IMR-90 (cell line): ENCODE measurements around the gene MAPKAP1. TPM values are rescaled to one million over a fixed set of nuclear protein-coding genes. Genes with fewer than 3 reads are reported as not detected.
A peak's percentile ranks its signal among the peaks of the same experiment; 100 is the strongest.

Source experiments
- ATAC-seq: fragments of 200-7000 bp; cut with Tn5 transposase; 2 replicates; pipeline ENCODE4 v1.9.1; 2020; ENCODE audit warnings: low read depth, mild to moderate bottlenecking, moderate library complexity
- BruUV-seq: library from RNA; stranded (reverse); fragments of 400-500 nt; replicated peaks from 2 replicates; lab custom pipeline; 2021; lab: Mats Ljungman, UMichigan
- CTCF ChIA-PET: fragments of 300-600 bp; formaldehyde crosslinking; extraction: SDS; loops from one replicate; lab custom pipeline; 2021; ENCODE audit warnings: antibody characterized with exemption; lab: Yijun Ruan, JAX
- POLR2A ChIA-PET: fragments of 300-600 bp; sonication (Branson Sonifier 250); formaldehyde crosslinking; loops from one replicate; lab custom pipeline; 2022; ENCODE audit warnings: antibody characterized with exemption; ENCODE audit not compliant: unreplicated experiment; lab: Charles Lee
- DNase-seq: peaks from one replicate; pipeline ENCODE4 v3.0.0; 2013
- H2AFZ ChIP-seq: replicated peaks from 2 replicates; pipeline ENCODE3; 2013; ENCODE audit warnings: low read length, mild to moderate bottlenecking; ENCODE audit not compliant: poor library complexity
- H2AK5ac ChIP-seq: 2 replicates; pipeline ENCODE4 v1.6.1; 2013; ENCODE audit warnings: low read depth, low read length, inconsistent platforms
- H2AK9ac ChIP-seq: replicated peaks from 2 replicates; pipeline ENCODE3; 2013; ENCODE audit warnings: mild to moderate bottlenecking, low read depth, low read length, moderate library complexity; ENCODE audit not compliant: poor library complexity
- H2BK120ac ChIP-seq: 2 replicates; pipeline ENCODE4 v1.6.1; 2013; ENCODE audit warnings: low read depth, low read length, inconsistent platforms
- H2BK15ac ChIP-seq: 3 replicates; pipeline ENCODE4 v1.6.1; 2013; ENCODE audit warnings: low read depth, low read length, inconsistent platforms
- H2BK20ac ChIP-seq: 2 replicates; pipeline ENCODE4 v1.6.1; 2013; ENCODE audit warnings: low read depth, mild to moderate bottlenecking, inconsistent platforms, low read length, moderate library complexity
- H2BK5ac ChIP-seq: 2 replicates; pipeline ENCODE4 v1.6.1; 2013; ENCODE audit warnings: mild to moderate bottlenecking, low read depth, low read length, inconsistent platforms; ENCODE audit not compliant: poor library complexity, severe bottlenecking
- H3K14ac ChIP-seq: replicated peaks from 2 replicates; pipeline ENCODE4 v1.6.1; 2013; ENCODE audit warnings: low read depth, low read length, inconsistent platforms
- H3K18ac ChIP-seq: 2 replicates; pipeline ENCODE4 v1.6.1; 2013; ENCODE audit warnings: low read depth, low read length, control low read depth
- H3K23ac ChIP-seq: 2 replicates; pipeline ENCODE4 v1.6.1; 2013; ENCODE audit warnings: low read depth, low read length, inconsistent platforms
- H3K27ac ChIP-seq: 2 replicates; pipeline ENCODE4 v1.5.1; 2013; ENCODE audit warnings: mild to moderate bottlenecking, control low read depth, low read length; ENCODE audit not compliant: insufficient read depth
- H3K27me3 ChIP-seq: 2 replicates; pipeline ENCODE4 v1.6.1; 2013; ENCODE audit warnings: low read length; ENCODE audit not compliant: control insufficient read depth, insufficient read depth
- H3K36me3 ChIP-seq: 2 replicates; pipeline ENCODE4 v1.6.1; 2013; ENCODE audit warnings: low read length, mixed read lengths; ENCODE audit not compliant: control insufficient read depth, insufficient read depth
- H3K4ac ChIP-seq: 2 replicates; pipeline ENCODE4 v1.6.1; 2013; ENCODE audit warnings: low read depth, low read length, inconsistent platforms
- H3K4me1 ChIP-seq: 2 replicates; pipeline ENCODE4 v1.6.1; 2013; ENCODE audit warnings: low read length, mixed read lengths; ENCODE audit not compliant: control insufficient read depth, insufficient read depth
- H3K4me2 ChIP-seq: 2 replicates; pipeline ENCODE4 v1.6.1; 2013; ENCODE audit warnings: low read depth, mild to moderate bottlenecking, control low read depth, low read length, moderate library complexity
- H3K4me3 ChIP-seq: 2 replicates; pipeline ENCODE4 v1.5.1; 2013; ENCODE audit warnings: low read depth, mild to moderate bottlenecking, control low read depth, low read length, moderate library complexity; ENCODE audit not compliant: insufficient read depth
- H3K56ac ChIP-seq: 2 replicates; pipeline ENCODE4 v1.6.1; 2013; ENCODE audit warnings: low read length, inconsistent platforms; ENCODE audit not compliant: insufficient read depth; ENCODE audit errors: extremely low read depth
- H3K79me1 ChIP-seq, 2 experiments: 2 replicates each; pipeline ENCODE4 v1.6.1; 2013; ENCODE audit warnings: low read length in 2 of 2, inconsistent platforms in 1 of 2, low read depth in 1 of 2
- H3K9ac ChIP-seq: 2 replicates; pipeline ENCODE4 v1.6.1; 2013; ENCODE audit warnings: low read depth, low read length, control low read depth
- H3K9me1 ChIP-seq: 2 replicates; pipeline ENCODE4 v1.6.1; 2013; ENCODE audit warnings: low read length, inconsistent platforms; ENCODE audit not compliant: insufficient read depth
- H3K9me3 ChIP-seq: 2 replicates; pipeline ENCODE4 v1.6.1; 2013; ENCODE audit warnings: low read length; ENCODE audit not compliant: control insufficient read depth, insufficient read depth
- H4K20me1 ChIP-seq: 2 replicates; pipeline ENCODE4 v1.6.1; 2013; ENCODE audit warnings: low read length, inconsistent platforms; ENCODE audit not compliant: insufficient read depth
- H4K5ac ChIP-seq: 2 replicates; pipeline ENCODE4 v1.6.1; 2013; ENCODE audit warnings: mild to moderate bottlenecking, low read depth, low read length, control low read depth
- H4K8ac ChIP-seq, 2 experiments: 2 replicates each; pipeline ENCODE4 v1.6.1; 2013; ENCODE audit warnings: low read depth in 2 of 2, low read length in 2 of 2, control low read depth in 1 of 2, inconsistent platforms in 1 of 2
- H4K91ac ChIP-seq: 2 replicates; pipeline ENCODE4 v1.6.1; 2013; ENCODE audit warnings: low read depth, low read length, inconsistent platforms; ENCODE audit not compliant: insufficient read depth
- BHLHE40 ChIP-seq: fragments of 150-350 bp; IDR thresholded peaks from 2 replicates; pipeline ENCODE4 v1.6.1; 2016; ENCODE audit warnings: mild to moderate bottlenecking, low read depth, low read length
- CTCF ChIP-seq: conservative IDR thresholded peaks from 2 replicates; pipeline ENCODE4 v1.5.1; 2012; ENCODE audit warnings: mild to moderate bottlenecking, low read depth, low read length, improper control_type of control experiment
- FOS ChIP-seq: fragments of 150-350 bp; IDR thresholded peaks from 2 replicates; pipeline ENCODE4 v1.6.1; 2016; ENCODE audit warnings: low read depth, low read length
- MAFK ChIP-seq: IDR thresholded peaks from 2 replicates; pipeline ENCODE4 v1.6.1; 2012; ENCODE audit warnings: low read depth, low read length, improper control_type of control experiment
- MAZ ChIP-seq: IDR thresholded peaks from 2 replicates; pipeline ENCODE4 v1.6.1; 2012; ENCODE audit warnings: low read depth, mild to moderate bottlenecking, low read length, improper control_type of control experiment, moderate library complexity, borderline replicate concordance
- MXI1 ChIP-seq: IDR thresholded peaks from 2 replicates; pipeline ENCODE4 v1.6.1; 2012; ENCODE audit warnings: low read depth, mild to moderate bottlenecking, low read length, moderate library complexity, borderline replicate concordance
- NFE2L2 ChIP-seq: fragments of 150-350 bp; IDR thresholded peaks from 2 replicates; pipeline ENCODE4 v1.6.1; 2016; ENCODE audit warnings: low read depth, mild to moderate bottlenecking, low read length
- POLR2A ChIP-seq: IDR thresholded peaks from 2 replicates; pipeline ENCODE4 v1.6.1; 2012; ENCODE audit warnings: mild to moderate bottlenecking, low read depth, low read length
- RAD21 ChIP-seq: IDR thresholded peaks from 2 replicates; pipeline ENCODE4 v1.6.1; 2012; ENCODE audit warnings: low read length, improper control_type of control experiment
- SMC3 ChIP-seq: fragments of 150-350 bp; IDR thresholded peaks from 2 replicates; pipeline ENCODE4 v1.6.1; 2016; ENCODE audit warnings: low read depth, mild to moderate bottlenecking, antibody characterized with exemption, low read length, moderate library complexity
- WGBS, 2 experiments: methylation state at CpG; one replicate each; pipeline versions ENCODE4 v1.1.5 to v1.1.7; 2013; ENCODE audit warnings: missing lambda C conversion rate in 2 of 2; ENCODE audit not compliant: insufficient read length in 1 of 2; ENCODE audit errors: extremely low coverage in 2 of 2; 5-methylcytosine and 5-hydroxymethylcytosine counted together
- dilution Hi-C: fragments of 300-500 bp; cut with HindIII; formaldehyde crosslinking; loops from one replicate; pipeline ENCODE4 v1.14.3; 2018; ENCODE audit warnings: low sequenced_read_pairs; ENCODE audit not compliant: unreplicated experiment
- in situ Hi-C: fragments of 300-500 bp; cut with MboI; formaldehyde crosslinking; loops from 3 replicates; pipeline ENCODE4 v1.14.3; 2019; ENCODE audit warnings: low sequenced_read_pairs, inconsistent platforms, mixed read lengths
- intact Hi-C: fragments of 100-400 bp; cut with micrococcal nuclease; formaldehyde crosslinking; loops from 2 replicates; pipeline ENCODE4 v1.10.0; 2022
- polyA plus RNA-seq, 3 experiments: library from polyadenylated mRNA; depleted of rRNA; stranded (reverse); fragments of >200 nt; gene quantifications; 2 replicates each; pipeline ENCODE4 v1.2.3, GENCODE V29; 2012; ENCODE audit warnings: low replicate concordance in 1 of 3
- total RNA-seq: library from RNA; depleted of rRNA; stranded (reverse); fragments of >200 nt; gene quantifications from 2 replicates; pipeline ENCODE4 v1.2.3, GENCODE V29; 2012

MAPKAP1 gene
- total and polyA plus RNA-seq, 2 of the 4 experiments (the other 2 are of a cell fraction), result 87.2 to 158 TPM

GRCh38 chr9:125521462-125522327, 185.3 kb downstream of the MAPKAP1 start:
- Histone ChIP-seq H3K4me1 (peaks cover 24% of the 10 kb centered on the region), H3K9me1 (peaks cover 28% of the 10 kb centered on the region), H2AFZ (peak overlapping the region; percentile 68), H2BK5ac (peak overlapping the region; percentile 99), H3K27ac (peak overlapping the region; percentile 95), H3K9me3 (no peaks in the 10 kb centered on the region), H4K5ac (peak overlapping the region; percentile 98), H3K4ac (peak overlapping the region; percentile 98), H3K4me2 (peak overlapping the region; percentile 86), H3K23ac (peak overlapping the region; percentile 96), H3K79me1 (peaks cover 28 to 66% of the 10 kb centered on the region in 2 experiments), H2BK120ac (peak overlapping the region; percentile 98), H3K4me3 (no peak overlapping the region), H3K14ac (peak overlapping the region; percentile 81), H2AK5ac (peak overlapping the region; percentile 100), H2BK15ac (peak overlapping the region; percentile 91; the same call in 2 of the 3 replicates), H4K20me1 (peaks cover 5% of the 10 kb centered on the region; the same call in 1 of the 2 replicates), H3K36me3 (peaks cover 3% of the 10 kb centered on the region; the same call in 1 of the 2 replicates), H3K9ac (peak overlapping the region; percentile 21; the same call in 1 of the 2 replicates), H3K56ac (peak overlapping the region; percentile 92), H2BK20ac (peak overlapping the region; percentile 99), H4K91ac (peak overlapping the region; percentile 93), H2AK9ac (peak overlapping the region; percentile 87), H3K27me3 (no peaks in the 10 kb centered on the region), H4K8ac (peak overlapping the region; percentile 60 to 91), H3K18ac (peak overlapping the region; percentile 97)
- TF ChIP-seq SMC3 (no peak), RAD21 (no peak), BHLHE40 (peak; percentile 74), POLR2A (no peak), MAFK (peak; percentile 64; the same call in 1 of the 2 replicates), MXI1 (no peak), CTCF (no peak), MAZ (no peak), FOS (peak; percentile 60; the same call in 1 of the 2 replicates), NFE2L2 (no peak)
- DNase-seq, result peak; percentile 97
- POLR2A ChIA-PET, result no interaction called here
- intact Hi-C loops (no loop called here), in situ Hi-C loops (no loop called here), dilution Hi-C loops (no loop called here)
- CTCF ChIA-PET, result interaction anchor here (0.9 kb wide), 1 partner anchor 30 kb away, joined by 4 read pairs; no protein-coding TSS in a partner anchor
- no TSS peak for BruUV-seq
- no CpG with 5 or more reads among the region's 3 CpGs for WGBS, 2 experiments
- ATAC-seq, result peak; percentile 76
